ENCODE results near the gene CLDN6. TPM values are rescaled to one million over a fixed set of nuclear protein-coding genes. Genes with fewer than 3 reads are reported as not detected.

The CLDN6 gene
- total and polyA plus RNA-seq, 9 of the 15 experiments (the other 6 are each of a cell fraction or from before 2014, with no cell fraction given), result 0.22 to 0.75 (median 0.38) TPM; not detected in 3

DNA sequence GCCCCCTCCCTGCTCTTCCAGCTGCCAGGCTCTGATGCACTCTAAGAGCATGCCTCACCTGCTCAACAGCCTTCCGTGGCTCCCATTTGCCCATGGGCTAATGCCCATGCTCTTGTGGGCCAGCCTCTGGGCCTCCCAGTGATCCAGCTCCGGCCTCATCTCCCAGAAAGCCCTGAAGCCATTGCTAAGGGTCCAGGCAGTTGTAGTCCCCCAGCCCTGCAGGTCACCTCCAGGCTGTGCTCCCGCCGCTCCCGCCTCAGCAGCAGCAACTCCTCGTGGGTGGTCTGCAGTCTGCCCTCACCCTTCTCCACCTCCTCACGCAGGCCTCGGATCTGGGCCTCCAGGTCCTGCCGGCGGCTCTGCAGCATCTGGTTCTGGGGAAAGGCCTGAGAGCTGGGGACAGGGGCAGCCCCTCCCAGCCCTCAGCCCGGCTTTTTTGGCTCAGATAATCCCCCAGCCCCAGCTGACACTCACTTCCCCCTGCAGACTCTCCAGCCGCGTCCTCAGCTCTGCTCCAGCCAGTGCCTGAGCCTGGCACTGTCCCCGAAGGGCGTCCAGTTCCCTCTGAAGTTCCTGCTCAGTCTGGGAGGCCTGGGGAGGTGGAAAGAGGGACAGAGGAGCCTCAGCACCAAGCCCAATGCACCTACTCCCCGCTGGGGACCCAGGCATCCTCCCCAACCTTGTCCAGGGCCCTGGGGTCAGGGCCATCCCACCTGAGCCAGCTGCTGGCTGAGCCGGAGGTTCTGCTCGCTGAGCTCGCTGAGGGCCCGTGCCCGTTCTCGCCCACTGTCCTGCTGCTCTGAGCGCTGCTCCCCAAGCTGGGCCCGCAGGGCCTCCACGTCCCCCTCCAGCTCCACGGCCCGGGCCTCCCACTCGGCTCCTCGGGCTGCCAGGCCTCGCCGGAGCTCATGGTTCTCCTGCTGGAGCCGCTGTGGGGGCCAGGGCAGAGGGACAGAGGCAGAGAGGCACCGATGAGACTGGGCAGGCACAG lies 12.5 kb upstream of the CLDN6 start:
- Histone ChIP-seq H4K20me1 (replicated peaks; ENCODE audit: control insufficient read depth, insufficient read depth, low read length) (peaks cover 3% of the 10 kb centered on the region; the same call in 1 of the 2 replicates), H3K4me3 (no peak overlapping the region), H3K4me2 (ENCODE audit: insufficient read depth, low read length) (no peak overlapping the region), H3K36me3 (ENCODE audit: control insufficient read depth, insufficient read depth, low read length) (peaks cover 20% of the 10 kb centered on the region; the same call in 2 of the 3 replicates), H3K27ac (ENCODE audit: extremely low read depth, low read depth, low read length) (no peak overlapping the region), H3K9me3 (replicated peaks; ENCODE audit: control insufficient read depth, insufficient read depth, low read depth, low read length) (no peaks in the 10 kb centered on the region), H3K79me2 (ENCODE audit: control insufficient read depth, insufficient read depth, low read length) (no peaks in the 10 kb centered on the region), H3K9me1 (ENCODE audit: control insufficient read depth, insufficient read depth, low read length) (no peaks in the 10 kb centered on the region), H3K4me1 (replicated peaks in 1 of 2; ENCODE audit: control insufficient read depth in 2 of 2, insufficient read depth in 2 of 2, low read length in 2 of 2) (peaks cover 15 to 55% of the 10 kb centered on the region in 2 experiments), H2AFZ (ENCODE audit: low read depth, low read length) (no peak overlapping the region), H3K27me3 (ENCODE audit: control insufficient read depth in 2 of 2, insufficient read depth in 2 of 2, low read length in 2 of 2) (peaks cover 24 to 56% of the 10 kb centered on the region in 2 experiments; a peak in 4 of 5 replicates), H3K9ac (ENCODE audit: insufficient read depth in 1 of 2, low read depth in 2 of 2, low read length in 2 of 2) (peak overlapping the region in 1 of 2 experiments; percentile 89; a peak in 2 of 4 replicates)
- ChIA-PET POLR2A (interaction anchor here (0.7 to 2.2 kb wide), 7 partner anchors 8 to 95 kb away, joined by 3 to 13 read pairs (median 4); partner anchors contain the start of genes HCFC1R1, MMP25 and THOC6), CTCF (ENCODE audit: low intra/inter-chr PET ratio) (interaction anchor here (0.5 to 1.6 kb wide), 2 partner anchors 29 to 34 kb away, joined by 3 to 6 read pairs; no protein-coding TSS in a partner anchor)
- intact Hi-C loops (cut with micrococcal nuclease), result no loop called here
- WGBS (ENCODE audit: insufficient coverage, low coverage, missing lambda C conversion rate), result 30% methylated on average over 27 of the region's 33 CpGs
- no TSS peak for BruUV-seq (replicated peaks)
- ATAC-seq (no peak), FAIRE-seq (no peak), DNase-seq (ENCODE audit: extremely low read depth in 1 of 4, low spot score in 3 of 4) (no peak)
- TF ChIP-seq, protein P1, sequence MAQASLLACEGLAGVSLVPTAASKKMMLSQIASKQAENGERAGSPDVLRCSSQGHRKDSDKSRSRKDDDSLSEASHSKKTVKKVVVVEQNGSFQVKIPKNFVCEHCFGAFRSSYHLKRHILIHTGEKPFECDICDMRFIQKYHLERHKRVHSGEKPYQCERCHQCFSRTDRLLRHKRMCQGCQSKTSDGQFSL (CRISPR knock-in tag; IDR thresholded peaks at IDR 0.05), result no peak
- TF ChIP-seq, protein P1 (tag; IDR thresholded peaks at IDR 0.05), result no peak
- TF ChIP-seq ZFP36 (IDR thresholded peaks at IDR 0.05; ENCODE audit: low read depth, low read length, partially characterized antibody), result peak; percentile 12
- in situ Hi-C loops (cut with MboI), result no loop called here

Measured in K562 (cell line).